Nucleus accumbens (tissue), 56 donors: Measurements from ENCODE around the gene SDF4.

Source experiments
- DNase-seq, 56 donors: peaks; one replicate each; lab custom pipeline; 2025; lab: John Stamatoyannopoulos, UW

Gene SDF4

DNA sequence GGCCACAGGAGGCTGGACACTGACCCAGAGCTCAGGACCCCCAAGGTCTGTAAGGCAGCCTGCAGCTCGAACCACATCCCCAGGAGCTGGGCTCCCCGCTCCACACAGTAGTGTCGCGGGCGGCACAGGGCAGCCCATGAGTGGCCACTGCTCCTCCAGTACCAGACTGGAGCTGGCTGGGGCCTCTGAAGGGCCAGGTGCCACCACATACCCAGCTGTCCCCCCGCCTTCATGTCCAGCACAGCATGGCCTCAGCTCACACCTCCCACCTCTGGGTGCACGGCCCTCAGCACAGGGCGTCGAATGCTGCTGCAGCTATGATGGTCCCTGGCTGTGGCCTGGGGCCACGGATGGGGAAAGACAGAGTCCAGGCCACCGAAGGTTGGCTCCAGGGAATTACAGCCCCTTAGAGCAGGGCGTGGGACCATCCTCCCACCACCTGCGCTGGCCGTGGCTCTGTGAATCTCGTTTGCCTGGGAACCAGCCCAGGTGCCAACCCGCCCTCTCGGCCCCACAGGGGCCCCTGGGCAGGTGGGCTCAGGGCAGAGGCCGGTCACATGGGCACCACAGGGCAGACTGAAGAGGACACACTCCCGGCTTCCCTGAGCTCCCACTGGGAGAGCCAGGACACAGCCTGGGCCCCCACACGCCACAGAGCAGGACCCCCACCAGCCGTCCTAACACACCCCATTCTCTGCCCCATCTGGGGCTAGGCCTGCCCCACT, 15.8 kb downstream of the SDF4 start:
- no peak for DNase-seq

DNA sequence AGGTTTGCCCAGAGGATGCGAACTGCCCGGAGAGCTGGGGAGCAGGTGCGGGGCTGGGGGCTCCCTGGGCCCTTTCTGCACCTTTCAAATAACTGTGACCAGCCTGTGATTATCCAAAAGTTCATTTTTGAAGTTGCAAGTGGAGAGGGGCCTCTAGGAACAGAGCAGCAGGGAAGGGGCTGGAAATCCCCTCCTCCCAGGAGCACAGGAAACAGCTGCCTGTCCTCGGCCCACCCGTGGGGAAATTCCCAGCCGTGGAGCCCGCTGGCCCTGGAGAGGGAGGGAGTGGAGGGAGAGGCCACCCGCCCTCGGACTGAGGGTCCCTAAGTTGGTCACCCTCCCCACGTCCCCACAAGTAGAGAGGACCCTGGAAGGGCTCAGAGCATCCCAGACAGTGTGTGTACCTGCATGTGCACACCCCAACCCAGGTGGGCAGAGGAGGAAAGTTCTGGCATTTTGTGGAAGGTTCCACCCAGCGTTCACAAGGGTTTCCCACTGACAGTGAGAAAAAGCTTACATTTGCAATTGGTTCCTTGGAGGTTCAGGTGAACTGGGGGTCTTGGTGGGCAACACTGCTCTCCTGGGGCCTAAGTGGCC, 16.6 kb downstream of the SDF4 start:
- no peak for DNase-seq

DNA sequence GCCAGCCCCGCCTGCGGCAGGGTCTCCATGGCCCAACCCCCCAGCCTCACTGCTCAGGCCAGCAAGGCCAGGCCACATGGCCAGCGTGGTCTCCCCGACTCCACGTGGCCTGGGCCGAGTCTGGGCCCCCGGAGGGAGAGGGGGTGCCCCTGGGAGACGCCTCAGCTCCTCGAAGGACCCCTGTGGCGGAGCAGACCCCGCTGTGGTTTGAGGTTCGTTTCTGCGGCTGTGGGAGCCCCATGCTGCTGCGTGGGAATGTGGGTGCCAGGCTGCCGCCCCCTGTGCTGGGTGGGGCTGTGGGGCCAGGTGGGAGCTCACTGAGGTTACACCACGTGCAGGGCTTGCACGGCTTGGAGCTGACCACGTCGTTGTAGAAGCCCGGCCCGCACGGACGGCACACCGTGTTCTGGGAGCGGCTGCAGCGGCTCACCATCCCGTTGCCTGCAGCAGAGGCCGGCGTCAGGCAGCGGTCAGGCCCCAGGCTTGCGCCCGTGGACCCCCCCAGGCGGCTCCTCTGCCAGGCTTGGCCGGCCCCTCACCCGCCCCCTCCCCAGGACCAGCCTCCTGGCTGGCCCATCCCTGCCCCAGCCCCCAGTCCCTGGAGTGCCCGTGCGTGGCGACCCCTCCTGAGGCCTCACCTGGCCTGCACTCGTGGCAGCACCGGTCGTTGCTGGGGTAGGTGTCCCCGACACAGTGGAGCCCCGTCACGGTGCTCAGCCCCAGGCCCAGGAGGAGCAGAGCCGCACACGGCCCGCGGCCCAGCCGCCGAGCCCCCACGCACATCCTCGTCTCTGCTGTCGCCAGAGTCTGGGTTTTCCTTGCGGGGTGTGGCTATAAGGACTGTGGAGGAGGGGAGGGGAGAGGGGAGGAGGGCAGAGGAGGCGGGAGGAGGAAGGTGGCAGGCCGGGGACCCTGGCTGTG, 18.2 kb downstream of the SDF4 start, which contains the start of gene TNFRSF4:
Gene TNFRSF4 (minus strand): TSS at position 809 of the 921 bp plus-strand sequence. CDS start 26 bp downstream, at position 783.
- DNase-seq: no peak

GRCh38 chr1:1212780-1213344, 18.9 kb downstream of the SDF4 start:
- DNase-seq: no peak

- no peak for DNase-seq
These were observed 20.0 kb downstream of the SDF4 start for GRCh38 chr1:1211541-1212441.

DNA sequence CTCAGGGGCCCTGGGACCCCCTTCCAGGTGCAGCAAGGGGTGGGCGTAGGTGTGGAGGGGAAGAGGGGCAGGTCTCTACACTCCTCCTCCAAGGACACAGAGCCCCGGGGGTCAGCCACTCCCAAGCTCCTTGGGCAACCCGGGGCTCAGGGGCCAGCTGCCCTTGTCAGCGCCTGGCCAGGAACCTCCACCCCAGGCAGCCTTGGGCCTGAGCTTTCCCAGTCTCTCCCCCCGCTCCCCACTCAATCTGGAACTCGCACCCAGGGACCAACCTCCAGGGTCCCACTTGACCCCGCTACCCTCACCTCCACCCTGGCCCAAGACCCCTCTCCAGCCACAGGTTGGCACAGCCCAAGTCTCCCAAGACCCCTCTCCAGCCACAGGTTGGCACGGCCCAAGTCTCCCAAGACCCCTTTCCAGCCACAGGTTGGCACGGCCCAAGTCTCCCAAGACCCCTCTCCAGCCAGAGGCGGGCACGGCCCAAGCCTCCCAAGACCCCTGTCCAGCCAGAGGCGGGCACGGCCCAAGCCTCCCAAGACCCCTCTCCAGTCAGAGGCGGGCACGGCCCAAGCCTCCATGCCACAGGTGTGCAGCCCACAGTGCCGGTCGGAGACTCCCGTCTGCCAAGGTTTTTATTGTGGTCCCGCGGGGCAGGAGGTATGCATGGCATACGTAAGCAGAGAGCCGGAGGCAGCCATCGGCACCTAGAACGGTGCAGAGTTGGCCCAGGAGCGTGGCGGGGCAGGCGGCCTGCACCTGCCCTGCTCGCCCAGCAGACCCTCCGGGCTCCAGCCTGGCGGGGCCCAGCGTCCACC, 20.9 kb downstream of the SDF4 start:
- DNase-seq: no peak

DNA sequence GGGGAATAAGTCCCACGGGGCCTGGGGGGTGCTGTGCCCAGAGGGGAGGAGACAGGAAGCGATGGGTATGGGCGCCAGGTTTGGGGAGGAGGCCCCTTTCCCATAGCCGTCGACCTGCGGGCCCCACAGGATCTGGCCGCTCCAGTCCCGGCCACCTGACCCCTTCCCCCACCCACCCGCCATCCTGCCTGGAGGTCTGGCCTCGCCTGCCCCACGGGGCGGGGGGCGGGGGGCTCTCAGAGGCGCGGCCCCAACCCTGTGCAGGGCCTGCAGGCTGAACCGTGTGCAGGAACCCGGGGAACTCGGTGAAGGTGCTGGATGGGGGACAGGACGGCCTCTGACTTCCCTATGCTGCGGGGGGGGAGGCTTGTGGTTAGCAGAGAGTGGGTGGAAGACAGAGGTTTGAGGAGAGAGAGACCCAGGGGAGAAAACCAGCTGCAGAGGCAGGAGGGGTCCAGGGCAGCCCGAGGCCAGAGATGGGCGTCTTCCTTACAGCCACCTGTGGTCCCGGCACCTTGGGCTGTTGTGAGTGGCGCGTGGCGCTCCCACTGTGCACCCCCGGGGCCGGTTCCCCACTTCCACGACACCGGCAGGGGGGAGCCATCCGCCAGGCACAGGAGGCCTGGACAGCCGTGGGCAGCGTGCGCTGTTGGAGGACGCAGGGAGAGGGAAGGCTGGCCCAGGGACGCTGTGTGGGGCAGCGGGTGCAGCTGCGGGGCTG, 22.9 kb downstream of the SDF4 start:
- no peak for DNase-seq

DNA sequence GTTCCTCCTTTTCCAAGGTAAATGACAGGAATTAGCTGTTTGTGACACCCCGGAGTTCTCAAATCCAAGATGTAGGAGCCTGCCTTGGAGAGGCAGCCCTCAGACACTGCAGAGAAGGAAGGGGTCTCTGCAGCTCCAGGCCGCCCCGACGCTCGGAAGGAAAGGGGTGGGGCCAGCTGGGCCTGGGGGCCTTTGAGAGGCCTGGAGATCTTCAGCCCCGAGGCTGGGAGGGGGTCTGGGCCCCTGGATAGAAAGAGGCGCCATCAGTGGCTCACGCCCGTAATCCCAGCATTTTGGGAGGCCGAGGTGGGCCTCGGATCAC, 24.3 kb downstream of the SDF4 start:
- DNase-seq: no peak

GRCh38 chr1:1206966-1207531, 24.8 kb downstream of the SDF4 start:
- DNase-seq: no peak

GRCh38 chr1:1206376-1206965, 25.3 kb downstream of the SDF4 start, which contains the start of gene TNFRSF18:
Gene TNFRSF18, minus strand, starts transcription at chr1:1206592. Its CDS starts 21 bp downstream, at chr1:1206571.
- no peak for DNase-seq

GRCh38 chr1:1205769-1206375, 25.9 kb downstream of the SDF4 start:
- no peak for DNase-seq

DNA sequence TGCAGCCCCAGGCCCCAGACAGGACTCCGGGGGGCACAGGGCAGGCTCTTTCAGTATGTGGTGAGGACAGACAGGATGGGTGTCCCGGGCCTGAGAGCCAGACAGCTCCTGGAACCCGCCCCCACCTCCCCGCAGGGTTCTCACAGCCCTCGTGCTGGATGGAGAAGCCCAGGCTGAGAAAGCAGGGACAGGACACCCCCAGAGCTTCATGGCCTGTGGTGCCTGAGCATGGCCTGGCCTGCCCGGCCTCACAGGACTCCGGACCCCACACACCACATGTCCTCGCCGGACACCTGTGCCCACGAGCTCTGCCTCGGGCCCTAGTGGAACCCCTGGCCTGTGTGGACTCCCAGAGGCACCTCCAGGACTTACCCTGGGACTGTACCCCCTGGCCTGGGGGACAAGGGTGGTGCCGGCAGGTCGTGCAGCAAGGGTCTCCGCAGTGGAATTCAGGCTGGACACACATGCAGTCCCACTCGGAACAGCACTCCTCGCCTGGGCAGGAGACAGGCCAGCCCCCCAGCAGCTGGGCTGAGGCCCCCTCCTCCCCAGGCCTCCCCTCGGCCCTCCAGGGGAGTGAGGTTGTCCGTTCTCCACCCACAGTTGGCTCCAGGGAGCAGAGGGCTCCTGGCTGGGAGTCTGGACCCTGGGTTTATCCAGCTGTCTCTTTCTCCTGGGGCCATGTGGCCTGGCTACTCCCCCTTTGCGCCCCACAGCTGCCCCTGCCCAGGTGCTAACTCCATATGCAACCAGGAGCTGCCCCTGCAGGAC, 26.6 kb downstream of the SDF4 start:
- no peak for DNase-seq

- DNase-seq: no peak
These were observed 27.3 kb downstream of the SDF4 start for GRCh38 chr1:1204425-1204920.

GRCh38 chr1:1203561-1204424, 28.0 kb downstream of the SDF4 start:
- DNase-seq: no peak
